ENCODE data around the gene PRKCZ. TPM values are rescaled to one million over a fixed set of nuclear protein-coding genes. Genes with fewer than 3 reads are reported as not detected.

Gene PRKCZ
- total RNA-seq, 1 experiment from 2014 or later = 96.8 TPM

GRCh38 chr1:2176615-2177014 lies 126.4 kb downstream of the PRKCZ start:
- DNase-seq (ENCODE audit: low spot score) = no peak
- in situ Hi-C loops (cut with HindIII; ENCODE audit: low sequenced_read_pairs) = no loop called here

DNA sequence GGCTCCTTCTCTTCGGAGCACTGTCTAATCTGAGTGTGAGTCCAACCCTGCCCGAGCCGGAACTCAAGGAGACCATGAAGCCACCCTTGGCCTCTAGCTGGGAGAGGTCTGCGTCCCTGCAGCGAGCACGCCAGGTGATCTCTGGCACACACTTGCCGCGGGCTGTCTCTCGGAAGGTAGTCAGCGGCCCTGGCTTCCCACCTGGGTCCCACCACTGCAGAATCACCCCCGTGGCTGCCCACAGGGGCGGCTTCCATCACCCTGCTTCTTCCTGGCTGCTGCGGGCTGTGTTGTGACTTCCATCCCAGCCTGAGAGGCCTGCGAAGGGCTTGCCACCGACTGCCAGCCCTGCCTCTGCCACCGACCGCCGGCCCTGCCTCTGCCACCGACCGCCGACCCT lies 127.3 kb downstream of the PRKCZ start:
- in situ Hi-C loops (cut with HindIII; ENCODE audit: low sequenced_read_pairs) = no loop called here
- DNase-seq (ENCODE audit: low spot score) = no peak

DNA sequence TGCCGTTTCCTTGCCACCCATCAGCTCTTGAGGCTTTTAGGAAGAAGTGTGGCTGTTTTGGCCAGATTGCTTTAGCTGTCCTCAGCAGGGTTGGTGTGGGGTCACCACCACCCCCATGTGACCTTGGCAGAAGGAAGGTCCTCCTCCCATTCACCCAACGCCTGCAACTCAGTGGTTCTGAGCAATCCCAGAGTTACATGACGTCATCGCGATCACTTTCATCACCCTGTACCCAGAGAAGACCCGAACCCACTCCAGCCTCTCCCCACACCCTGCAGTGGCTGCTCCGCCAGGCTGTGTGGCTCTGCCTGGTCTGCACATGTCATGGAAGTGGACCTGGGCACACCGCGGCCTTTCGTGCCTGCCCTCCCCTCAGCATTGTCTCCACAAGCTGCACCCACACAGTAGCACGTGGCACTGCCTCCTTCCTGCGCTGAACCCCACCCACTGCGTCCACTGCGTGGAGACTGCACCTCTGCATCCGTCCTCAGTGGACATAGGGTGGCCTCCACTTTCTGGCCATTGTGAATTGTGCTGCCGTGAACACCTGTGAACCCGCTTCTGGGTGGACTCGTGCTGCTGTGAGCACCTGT lies 127.8 kb downstream of the PRKCZ start:
- in situ Hi-C loops (cut with HindIII; ENCODE audit: low sequenced_read_pairs) = no loop called here
- DNase-seq (ENCODE audit: low spot score) = no peak

GRCh38 chr1:2178875-2179274 lies 128.7 kb downstream of the PRKCZ start:
- in situ Hi-C loops (cut with HindIII; ENCODE audit: low sequenced_read_pairs) = no loop called here
- DNase-seq (ENCODE audit: low spot score) = no peak

DNA sequence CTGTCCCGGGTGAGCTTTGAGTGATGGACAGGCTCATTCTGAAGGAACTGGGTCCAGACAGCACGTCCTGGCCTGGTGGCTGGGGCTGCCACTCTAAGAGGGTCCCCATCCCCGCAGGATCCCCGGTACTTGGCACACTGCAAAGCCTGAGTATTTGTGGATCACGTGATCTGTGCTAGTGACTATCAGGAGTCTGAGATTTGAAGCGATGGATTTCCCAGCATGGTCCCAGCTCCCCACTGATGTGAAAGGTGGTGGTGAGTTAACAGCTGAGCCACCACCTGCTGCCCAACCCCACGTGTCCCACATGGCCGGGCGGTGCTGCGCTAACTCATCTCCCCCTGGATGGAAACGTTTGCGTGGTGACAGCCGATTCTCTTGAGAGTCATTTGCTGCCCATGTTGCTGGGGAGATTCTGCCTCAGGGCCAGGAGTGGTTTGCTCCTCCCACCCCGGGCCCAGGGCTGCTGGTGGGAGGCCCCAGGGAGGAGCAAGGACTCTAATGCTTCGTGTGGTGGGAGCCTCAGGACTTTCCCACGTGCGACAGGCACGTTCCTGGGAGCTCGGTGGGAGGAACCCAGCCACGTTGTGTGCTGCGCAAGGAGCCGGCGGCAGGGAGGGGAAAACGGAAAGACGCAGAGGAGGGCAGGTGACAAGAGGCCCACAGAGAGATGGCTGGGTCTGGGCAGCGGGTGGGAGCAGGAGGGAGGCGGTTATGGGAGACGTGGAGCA lies 129.2 kb downstream of the PRKCZ start:
- peak; percentile 61 for DNase-seq (ENCODE audit: low spot score)
- in situ Hi-C loops (cut with HindIII; ENCODE audit: low sequenced_read_pairs) = no loop called here

DNA sequence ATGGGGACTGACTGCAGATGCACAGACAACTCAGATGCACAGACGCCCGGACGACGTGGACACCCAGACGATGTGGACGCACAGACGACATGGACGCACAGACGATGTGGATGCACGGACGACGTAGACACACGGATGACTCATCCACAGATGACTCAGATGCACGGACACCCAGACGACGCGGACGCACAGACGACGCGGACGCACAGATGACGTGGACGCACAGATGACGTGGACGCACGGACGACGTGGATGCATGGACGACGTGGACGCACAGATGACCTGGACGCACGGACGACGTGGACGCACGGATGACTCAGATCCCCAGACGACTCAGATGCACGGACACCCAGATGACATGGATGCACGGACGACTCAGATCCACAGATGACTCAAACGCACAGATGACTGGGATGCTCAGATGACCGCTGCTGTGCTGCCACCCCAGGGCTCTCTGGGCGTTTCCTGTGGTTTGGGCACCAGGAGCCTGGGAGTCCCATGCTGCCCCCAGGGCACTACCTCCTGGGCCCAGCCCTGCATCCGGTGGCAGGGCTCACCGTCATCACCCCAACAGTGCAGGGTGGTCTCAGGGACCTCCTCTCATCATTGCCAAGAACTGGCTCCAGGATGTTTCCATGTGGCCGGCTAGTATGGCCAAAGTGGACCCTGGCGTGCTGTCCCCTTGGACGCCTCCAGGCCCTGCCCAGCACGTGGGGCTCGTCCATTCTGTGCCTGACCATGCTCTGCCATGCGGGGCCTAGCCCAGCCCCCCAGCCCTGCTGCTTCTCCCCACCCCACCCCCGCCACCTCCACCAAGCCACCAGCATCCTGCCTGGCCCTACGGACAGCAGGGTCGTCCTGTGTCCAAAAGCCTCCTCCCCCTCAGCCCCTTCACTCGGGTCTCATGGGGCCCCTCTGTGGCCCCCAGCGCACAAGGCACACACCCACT lies 130.4 kb downstream of the PRKCZ start:
- in situ Hi-C loops (cut with HindIII; ENCODE audit: low sequenced_read_pairs) = no loop called here
- no peak for DNase-seq (ENCODE audit: low spot score)

DNA sequence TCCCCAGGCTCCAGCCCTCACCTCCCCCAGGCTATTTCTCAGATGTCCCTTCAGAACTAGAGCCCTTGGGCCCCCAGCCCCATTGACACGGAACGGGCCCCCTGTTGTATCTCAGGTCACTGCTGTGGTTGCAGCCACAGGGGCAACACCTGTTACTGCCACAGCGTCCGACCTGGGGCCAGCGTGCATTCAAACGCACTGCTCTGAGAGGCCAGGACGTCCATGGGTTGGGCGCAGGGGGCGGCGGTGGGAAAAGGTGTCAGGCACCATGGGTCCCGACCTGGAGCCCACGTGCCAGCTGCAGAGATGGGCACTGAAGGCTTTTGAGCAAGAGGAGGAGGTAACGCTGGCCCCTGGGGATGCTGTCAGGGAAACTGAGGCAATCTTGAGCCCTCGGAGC lies 131.1 kb downstream of the PRKCZ start:
- DNase-seq (ENCODE audit: low spot score) = no peak
- in situ Hi-C loops (cut with HindIII; ENCODE audit: low sequenced_read_pairs) = no loop called here

GRCh38 chr1:2181752-2182151 lies 131.5 kb downstream of the PRKCZ start:
- no peak for DNase-seq (ENCODE audit: low spot score)
- in situ Hi-C loops (cut with HindIII; ENCODE audit: low sequenced_read_pairs) = no loop called here

- DNase-seq (ENCODE audit: low spot score) = no peak
- in situ Hi-C loops (cut with HindIII; ENCODE audit: low sequenced_read_pairs) = no loop called here
Measured at GRCh38 chr1:2182376-2182775, 132.2 kb downstream of the PRKCZ start.

- peak; percentile 92 for DNase-seq (ENCODE audit: low spot score)
- in situ Hi-C loops (cut with HindIII; ENCODE audit: low sequenced_read_pairs) = no loop called here
Measured at GRCh38 chr1:2183937-2184334, 133.7 kb downstream of the PRKCZ start.

DNA sequence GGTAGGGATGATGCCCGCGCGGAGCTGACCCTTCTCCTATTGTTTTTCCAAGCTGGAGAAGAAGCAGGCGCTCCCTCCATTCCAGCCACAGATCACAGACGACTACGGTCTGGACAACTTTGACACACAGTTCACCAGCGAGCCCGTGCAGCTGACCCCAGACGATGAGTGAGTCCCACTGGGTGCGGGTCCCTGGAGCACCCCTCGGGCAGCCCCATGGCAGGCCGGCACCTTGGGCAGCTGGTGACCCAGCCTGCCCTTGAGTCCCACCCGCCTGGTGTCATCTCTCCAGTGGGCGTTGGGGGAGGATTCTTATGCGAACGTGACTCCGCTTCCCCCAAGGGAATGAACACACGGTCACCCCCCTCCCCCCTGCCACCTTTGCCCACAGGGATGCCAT lies 134.3 kb downstream of the PRKCZ start:
- DNase-seq (ENCODE audit: low spot score) = no peak
- in situ Hi-C loops (cut with HindIII; ENCODE audit: low sequenced_read_pairs) = no loop called here

GRCh38 chr1:2184934-2185333 lies 134.7 kb downstream of the PRKCZ start:
- in situ Hi-C loops (cut with HindIII; ENCODE audit: low sequenced_read_pairs) = no loop called here
- DNase-seq (ENCODE audit: low spot score) = no peak

DNA sequence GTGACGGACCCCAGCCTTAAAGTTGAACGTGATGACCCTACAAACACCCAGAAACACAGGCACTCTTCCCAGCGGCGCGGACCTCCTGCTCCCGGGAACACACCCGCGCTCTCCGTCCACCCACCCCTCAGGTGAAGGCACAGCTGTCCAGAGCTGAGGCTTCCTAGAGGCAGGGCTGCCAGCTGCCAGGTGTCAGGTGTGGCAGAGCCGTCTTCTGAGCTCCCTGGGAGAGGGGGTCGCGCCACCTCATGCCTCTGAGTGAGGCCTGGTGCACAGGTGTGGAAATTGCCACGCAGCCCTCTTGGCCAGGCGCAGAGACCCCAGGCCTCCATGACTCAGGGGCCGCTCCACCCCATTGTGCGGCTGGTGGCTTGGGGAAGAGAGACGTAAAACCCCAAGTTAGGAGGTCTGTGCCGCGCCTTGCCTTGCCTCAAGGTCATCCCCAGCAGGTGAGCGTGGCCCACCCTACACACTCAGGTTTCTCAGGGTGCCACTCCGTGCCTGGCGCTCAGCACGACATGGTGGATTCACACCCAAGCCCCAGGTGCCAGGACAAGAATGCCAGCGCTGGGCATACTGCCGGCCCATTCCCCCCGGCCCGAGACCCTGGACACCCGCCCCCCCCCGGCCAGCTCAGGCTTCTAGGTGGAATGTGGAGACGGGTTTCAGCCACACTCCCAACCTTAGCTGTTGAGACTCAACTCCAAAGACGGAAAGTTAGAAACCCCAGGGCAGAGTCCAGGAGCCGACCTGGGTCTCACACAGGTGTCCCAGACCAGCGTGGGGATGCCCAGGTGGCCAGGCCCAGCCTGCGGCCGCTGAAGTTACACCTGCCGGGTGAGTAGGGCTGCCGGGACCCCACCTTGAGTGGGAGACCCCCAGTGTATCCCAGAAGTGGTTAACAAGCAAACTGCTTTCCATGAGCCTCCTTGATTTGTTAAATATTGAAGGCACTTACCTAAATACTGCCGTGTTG lies 136.0 kb downstream of the PRKCZ start:
- in situ Hi-C loops (cut with HindIII; ENCODE audit: low sequenced_read_pairs) = no loop called here
- DNase-seq (ENCODE audit: low spot score) = no peak

GRCh38 chr1:2186901-2187300 lies 136.7 kb downstream of the PRKCZ start:
- no peak for DNase-seq (ENCODE audit: low spot score)
- in situ Hi-C loops (cut with HindIII; ENCODE audit: low sequenced_read_pairs) = no loop called here

DNA sequence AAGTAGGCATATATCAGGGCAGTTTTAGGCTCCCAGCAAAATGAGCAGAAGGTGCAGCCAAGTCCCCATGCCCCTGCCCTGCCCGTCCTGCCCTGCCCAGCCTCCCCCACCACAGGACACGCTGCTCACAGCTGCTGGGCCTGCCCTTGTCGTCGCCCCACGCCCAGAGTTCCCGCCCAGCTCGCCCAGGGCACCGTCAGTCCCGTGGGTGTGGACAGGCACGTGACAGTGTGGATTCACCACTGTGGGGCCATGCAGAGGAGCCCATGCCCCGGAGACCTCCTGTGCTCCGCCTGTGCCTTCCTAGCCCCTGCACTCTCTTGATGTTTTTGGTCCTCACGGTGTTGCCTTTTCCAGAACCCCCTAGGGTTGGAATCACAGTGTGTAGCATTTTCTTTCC lies 137.4 kb downstream of the PRKCZ start:
- no peak for DNase-seq (ENCODE audit: low spot score)
- in situ Hi-C loops (cut with HindIII; ENCODE audit: low sequenced_read_pairs) = no loop called here

DNA sequence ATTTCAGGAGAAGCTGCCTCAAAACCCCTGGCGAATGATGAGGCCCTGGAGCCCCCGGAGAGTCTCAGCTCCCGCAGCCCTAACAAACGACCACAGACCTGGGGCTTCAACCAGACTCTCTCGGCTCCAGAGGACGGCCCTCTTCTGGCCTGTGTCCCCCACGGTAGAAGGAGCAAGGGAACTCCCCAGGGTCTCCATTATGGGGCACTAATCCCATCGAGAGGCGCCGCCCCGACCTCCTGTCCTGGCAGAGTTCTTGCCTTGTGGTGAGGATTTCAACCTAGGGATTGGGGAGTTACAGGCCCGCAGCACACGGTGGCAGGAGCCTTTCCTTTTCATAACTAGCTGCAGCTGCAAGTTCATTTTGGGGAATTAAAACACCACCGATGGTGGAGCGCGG lies 138.1 kb downstream of the PRKCZ start:
- in situ Hi-C loops (cut with HindIII; ENCODE audit: low sequenced_read_pairs) = no loop called here
- no peak for DNase-seq (ENCODE audit: low spot score)

- DNase-seq (ENCODE audit: low spot score) = peak; percentile 99
- in situ Hi-C loops (cut with HindIII; ENCODE audit: low sequenced_read_pairs) = no loop called here
Measured at GRCh38 chr1:2189459-2190425, 139.5 kb downstream of the PRKCZ start.

- DNase-seq (ENCODE audit: low spot score) = no peak
Measured at GRCh38 chr1:2190491-2190976, 140.3 kb downstream of the PRKCZ start.

More at GRCh38 chr1:2190491-2190976, 140.3 kb downstream of the PRKCZ start:
- in situ Hi-C loops (cut with HindIII; ENCODE audit: low sequenced_read_pairs) = no loop called here
